Lung (tissue), 12 donors: ENCODE results near the gene AFMID. TPM values are rescaled to one million over a fixed set of nuclear protein-coding genes. Genes with fewer than 3 reads are reported as not detected.

Experiments
- ATAC-seq: fragments of 200-7000 bp; cut with Tn5 transposase; one replicate; pipeline ENCODE4 v1.9.1; 2020; ENCODE audit warnings: moderate number of reproducible peaks; ENCODE audit not compliant: insufficient read depth, low FRiP score
- DNase-seq, 3 donors: peaks; one replicate each; pipeline ENCODE4 v3.0.0-alpha.2; 2013 to 2017
- H3K27ac ChIP-seq, 2 donors: one replicate each; pipeline ENCODE4 v1.5.1; 2013; ENCODE audit warnings: mild to moderate bottlenecking in 2 of 2, moderate library complexity in 2 of 2, control low read depth in 1 of 2, inconsistent platforms in 1 of 2, low read depth in 1 of 2, low read length in 1 of 2
- H3K27me3 ChIP-seq, 3 donors: one replicate each; pipeline ENCODE4 v1.5.1; 2013; ENCODE audit warnings: low read length in 2 of 3; ENCODE audit not compliant: control insufficient read depth in 3 of 3, insufficient read depth in 3 of 3
- H3K36me3 ChIP-seq, 4 donors: one replicate each; pipeline ENCODE4 v1.5.1; 2013; ENCODE audit warnings: low read length in 4 of 4, mild to moderate bottlenecking in 1 of 4, moderate library complexity in 1 of 4; ENCODE audit not compliant: control insufficient read depth in 4 of 4, insufficient read depth in 4 of 4
- H3K4me1 ChIP-seq, 5 donors: one replicate each; pipeline ENCODE4 v1.5.1; 2013; ENCODE audit warnings: low read length in 5 of 5, mild to moderate bottlenecking in 2 of 5, moderate library complexity in 1 of 5; ENCODE audit not compliant: control insufficient read depth in 5 of 5, insufficient read depth in 5 of 5
- H3K4me3 ChIP-seq: one replicate; pipeline ENCODE4 v1.5.1; 2013; ENCODE audit warnings: mild to moderate bottlenecking, control low read depth, moderate library complexity
- H3K9ac ChIP-seq, 2 donors: one replicate each; pipeline ENCODE4 v1.5.1; 2013; ENCODE audit warnings: low read length in 2 of 2, control low read depth in 1 of 2; ENCODE audit not compliant: insufficient read depth in 1 of 2
- H3K9me3 ChIP-seq, 4 donors: one replicate each; pipeline ENCODE4 v1.5.1; 2013; ENCODE audit warnings: low read length in 3 of 4, mild to moderate bottlenecking in 1 of 4, moderate library complexity in 1 of 4; ENCODE audit not compliant: control insufficient read depth in 4 of 4, insufficient read depth in 3 of 4
- CTCF ChIP-seq: IDR thresholded peaks from 2 replicates; pipeline ENCODE4 v1.5.1; 2012; ENCODE audit warnings: mild to moderate bottlenecking; ENCODE audit errors: control extremely low read depth, extremely low read depth
- WGBS, 2 donors: extraction: QIAGEN DNeasy Blood & Tissue Kit; methylation state at CpG; one replicate each; pipeline ENCODE4 v1.1.7; 2013; 5-methylcytosine and 5-hydroxymethylcytosine counted together
- polyA plus RNA-seq, 2 donors: library from polyadenylated mRNA; stranded (reverse); fragments of 200-250 nt; gene quantifications; one replicate each; pipeline ENCODE4 v1.2.1, GENCODE V29; 2013
- total RNA-seq, 2 donors: library from RNA; depleted of rRNA in 1 of 2; stranded (reverse); fragments of >200 nt in 1 of 2; gene quantifications; one replicate each; pipeline ENCODE4 v1.2.1, GENCODE V29; 2014 to 2021
- donor health status: control.
- donor health status: control.
- donor health status: Bipolar disorder and iron deficiency.
- donor health status: healthy.
- donor health status: DM: yes; HTN: yes; CAD: no.

The AFMID gene
- total and polyA plus RNA-seq, 4 donors, result 24.6 to 35.4 (median 34.3) TPM

- H3K4me3 ChIP-seq, result no peak overlapping the region
- H3K4me1 ChIP-seq, result peaks cover 0 to 26% (median 1%) of the 10 kb centered on the region in 5 donors
- peak overlapping the region in 1 of 2 donors; percentile 65 for H3K9ac ChIP-seq
- TF ChIP-seq CTCF, result no peak
- ATAC-seq (no peak), DNase-seq (no peak)
- H3K27me3 ChIP-seq, result no peaks in the 10 kb centered on the region
- 73 to 82% methylated on average over 2 of the region's 2 CpGs for WGBS, 2 donors
- no peak overlapping the region for H3K27ac ChIP-seq
- no peaks in the 10 kb centered on the region for H3K36me3 ChIP-seq
- H3K9me3 ChIP-seq, result no peaks in the 10 kb centered on the region
Observed at GRCh38 chr17:78180508-78180907, 6.7 kb upstream of the AFMID start.

GRCh38 chr17:78182504-78182903 lies 4.7 kb upstream of the AFMID start:
- TF ChIP-seq CTCF, result no peak
- H3K9me3 ChIP-seq, result no peaks in the 10 kb centered on the region
- H3K4me1 ChIP-seq, result peaks cover 0 to 38% (median 6%) of the 10 kb centered on the region in 5 donors
- H3K27me3 ChIP-seq, result no peaks in the 10 kb centered on the region
- DNase-seq, result no peak
- no peak overlapping the region for H3K27ac ChIP-seq
- no peaks in the 10 kb centered on the region for H3K36me3 ChIP-seq
- ATAC-seq, result no peak
- no peak overlapping the region for H3K4me3 ChIP-seq
- WGBS, 2 donors, result 94 to 97% methylated on average over 13 of the region's 13 CpGs
- no peak overlapping the region for H3K9ac ChIP-seq

- Histone ChIP-seq H3K27me3 (no peaks in the 10 kb centered on the region), H3K9me3 (no peaks in the 10 kb centered on the region), H3K4me1 (peaks cover 0 to 45% (median 6%) of the 10 kb centered on the region in 5 donors), H3K27ac (no peak overlapping the region), H3K9ac (peak overlapping the region in 1 of 2 donors; percentile 3), H3K36me3 (no peaks in the 10 kb centered on the region), H3K4me3 (no peak overlapping the region)
- TF ChIP-seq CTCF, result no peak
- DNase-seq, result no peak
- 87 to 94% methylated on average over 12 of the region's 12 CpGs for WGBS, 2 donors
- no peak for ATAC-seq
Observed at GRCh38 chr17:78183916-78184315, 3.2 kb upstream of the AFMID start.

- H3K27me3 ChIP-seq, result no peaks in the 10 kb centered on the region
- H3K9me3 ChIP-seq, result no peaks in the 10 kb centered on the region
- H3K27ac ChIP-seq, result peak overlapping the region in 1 of 2 donors; percentile 7
- no peaks in the 10 kb centered on the region for H3K36me3 ChIP-seq
- TF ChIP-seq CTCF, result no peak
- no peak for ATAC-seq
- 65 to 78% methylated on average over 10 of the region's 10 CpGs for WGBS, 2 donors
- DNase-seq, result peak in 1 of 3 donors; percentile 37
- H3K4me1 ChIP-seq, result peaks cover 0 to 45% (median 6%) of the 10 kb centered on the region in 5 donors
- H3K4me3 ChIP-seq, result no peak overlapping the region
- H3K9ac ChIP-seq, result no peak overlapping the region
Observed at GRCh38 chr17:78184351-78184750, 2.8 kb upstream of the AFMID start.
